ENCODE results near the gene SCD5. TPM values are rescaled to one million over a fixed set of nuclear protein-coding genes. Genes with fewer than 3 reads are reported as not detected.

The SCD5 gene
- polyA plus RNA-seq, 1 donor from 2014 or later, result 212 TPM

- Histone ChIP-seq H3F3A (ENCODE audit: insufficient read depth, low read length, poor library complexity, severe bottlenecking) (no peaks in the 10 kb centered on the region), H3K9me3 (ENCODE audit: low read length) (no peaks in the 10 kb centered on the region), H3K9ac (ENCODE audit: low read length) (no peak overlapping the region), H3K4me2 (ENCODE audit: low read length) (no peak overlapping the region), H3K79me2 (replicated peaks; ENCODE audit: insufficient read depth, low read length) (no peaks in the 10 kb centered on the region), H3K36me3 (ENCODE audit: insufficient read depth, low read length) (peaks cover 2% of the 10 kb centered on the region), H3K27ac (ENCODE audit: low read length) (no peak overlapping the region), H3K4me3 (ENCODE audit: low read length) (no peak overlapping the region), H3K9me2 (ENCODE audit: insufficient read depth, low read length) (no peaks in the 10 kb centered on the region), H3K27me3 (ENCODE audit: insufficient read depth, low read depth, low read length) (no peaks in the 10 kb centered on the region), H4K20me1 (ENCODE audit: insufficient read depth) (no peaks in the 10 kb centered on the region), H2AFZ (ENCODE audit: low read depth, low read length) (no peak overlapping the region)
- TF ChIP-seq POLR2AphosphoS5 (IDR thresholded peaks at IDR 0.05) (no peak), RAD21 (conservative IDR thresholded peaks at IDR 0.05) (no peak), EZH2 (IDR thresholded peaks at IDR 0.05; ENCODE audit: borderline replicate concordance, insufficient read depth, low read length, poor library complexity, severe bottlenecking) (no peak), MXI1 (conservative IDR thresholded peaks at IDR 0.05; ENCODE audit: poor library complexity, severe bottlenecking) (no peak), TAF1 (IDR thresholded peaks at IDR 0.05; ENCODE audit: low read depth) (no peak), REST (IDR thresholded peaks at IDR 0.05; ENCODE audit: borderline replicate concordance) (no peak), CTCF (IDR thresholded peaks at IDR 0.05; ENCODE audit: poor library complexity, severe bottlenecking) (no peak), SMC3 (conservative IDR thresholded peaks at IDR 0.05; ENCODE audit: poor library complexity) (no peak), EP300 (conservative IDR thresholded peaks at IDR 0.05; ENCODE audit: poor library complexity, severe bottlenecking) (no peak)
Observed at GRCh38 chr4:82681754-82682153, 116.8 kb downstream of the SCD5 start.

- Histone ChIP-seq H3K9ac (ENCODE audit: low read length) (no peak overlapping the region), H3K4me2 (ENCODE audit: low read length) (no peak overlapping the region), H2AFZ (ENCODE audit: low read depth, low read length) (no peak overlapping the region), H3K4me3 (ENCODE audit: low read length) (no peak overlapping the region), H3K27ac (ENCODE audit: low read length) (no peak overlapping the region), H3K9me3 (ENCODE audit: low read length) (no peaks in the 10 kb centered on the region), H3K36me3 (ENCODE audit: insufficient read depth, low read length) (peaks cover 6% of the 10 kb centered on the region), H3K27me3 (ENCODE audit: insufficient read depth, low read depth, low read length) (no peaks in the 10 kb centered on the region), H3F3A (ENCODE audit: insufficient read depth, low read length, poor library complexity, severe bottlenecking) (no peaks in the 10 kb centered on the region), H3K79me2 (replicated peaks; ENCODE audit: insufficient read depth, low read length) (no peaks in the 10 kb centered on the region), H3K9me2 (ENCODE audit: insufficient read depth, low read length) (no peaks in the 10 kb centered on the region), H4K20me1 (ENCODE audit: insufficient read depth) (no peaks in the 10 kb centered on the region)
- no peak for TF ChIP-seq TAF1 (IDR thresholded peaks at IDR 0.05; ENCODE audit: low read depth)
- no peak for TF ChIP-seq RAD21 (conservative IDR thresholded peaks at IDR 0.05)
- no peak for TF ChIP-seq SMC3 (conservative IDR thresholded peaks at IDR 0.05; ENCODE audit: poor library complexity)
Observed at GRCh38 chr4:82680834-82681233, 117.8 kb downstream of the SCD5 start.

- Histone ChIP-seq H2AFZ (ENCODE audit: low read depth, low read length) (no peak overlapping the region), H3K9ac (ENCODE audit: low read length) (no peak overlapping the region), H3K79me2 (replicated peaks; ENCODE audit: insufficient read depth, low read length) (no peaks in the 10 kb centered on the region), H3F3A (ENCODE audit: insufficient read depth, low read length, poor library complexity, severe bottlenecking) (no peaks in the 10 kb centered on the region), H3K4me3 (ENCODE audit: low read length) (no peak overlapping the region), H3K27me3 (ENCODE audit: insufficient read depth, low read depth, low read length) (no peaks in the 10 kb centered on the region), H3K9me3 (ENCODE audit: low read length) (no peaks in the 10 kb centered on the region), H4K20me1 (ENCODE audit: insufficient read depth) (no peaks in the 10 kb centered on the region), H3K36me3 (ENCODE audit: insufficient read depth, low read length) (peaks cover 6% of the 10 kb centered on the region), H3K27ac (ENCODE audit: low read length) (no peak overlapping the region), H3K4me2 (ENCODE audit: low read length) (no peak overlapping the region), H3K9me2 (ENCODE audit: insufficient read depth, low read length) (no peaks in the 10 kb centered on the region)
- TF ChIP-seq POLR2AphosphoS5 (IDR thresholded peaks at IDR 0.05) (no peak), RAD21 (conservative IDR thresholded peaks at IDR 0.05) (no peak), SMC3 (conservative IDR thresholded peaks at IDR 0.05; ENCODE audit: poor library complexity) (no peak), TAF1 (IDR thresholded peaks at IDR 0.05; ENCODE audit: low read depth) (no peak), MXI1 (conservative IDR thresholded peaks at IDR 0.05; ENCODE audit: poor library complexity, severe bottlenecking) (no peak), CTCF (IDR thresholded peaks at IDR 0.05; ENCODE audit: poor library complexity, severe bottlenecking) (no peak), EP300 (conservative IDR thresholded peaks at IDR 0.05; ENCODE audit: poor library complexity, severe bottlenecking) (no peak), EZH2 (IDR thresholded peaks at IDR 0.05; ENCODE audit: borderline replicate concordance, insufficient read depth, low read length, poor library complexity, severe bottlenecking) (no peak), REST (IDR thresholded peaks at IDR 0.05; ENCODE audit: borderline replicate concordance) (no peak)
Observed at GRCh38 chr4:82679531-82679930, 119.1 kb downstream of the SCD5 start.

Measured in neural cell (in vitro differentiated cells).